A549 (cell line): ENCODE measurements around the gene SYAP1. TPM values are rescaled to one million over a fixed set of nuclear protein-coding genes. Genes with fewer than 3 reads are reported as not detected.
A peak's percentile ranks its signal among the peaks of the same experiment; 100 is the strongest.
"Not testable (repeated sequence)": the region's sequence is repeated elsewhere in the genome, so short reads cannot be mapped to it uniquely, and the experiment has no call there.

ENCODE experiments used
- ATAC-seq, 2 experiments: fragments of 200-7000 bp in 1 of 2; fragments of >200 bp in 1 of 2; cut with Nextera tagmentation in 1 of 2; cut with Tn5 transposase in 1 of 2; 3 replicates each; pipeline versions ENCODE4 v1.8.0 to v1.9.1; 2018 to 2020; ENCODE audit warnings: mild to moderate bottlenecking in 1 of 2, moderate library complexity in 1 of 2
- CTCF ChIA-PET: fragments of 300-600 bp; sonication (Branson Sonifier 250); formaldehyde crosslinking; extraction: SDS; loops from one replicate; lab custom pipeline; 2021; ENCODE audit warnings: antibody characterized with exemption, inconsistent platforms; lab: Yijun Ruan, JAX
- POLR2A ChIA-PET: fragments of 350-600 bp; formaldehyde crosslinking; extraction: SDS; loops from one replicate; lab custom pipeline; 2021; ENCODE audit warnings: antibody characterized with exemption, inconsistent platforms; lab: Yijun Ruan, JAX
- DNase-seq, 2 experiments: peaks; one replicate each; pipeline versions ENCODE4 v3.0.0 to v3.0.0-alpha.2; 2011 to 2016; ENCODE audit warnings: low read depth in 1 of 2, low spot score in 1 of 2
- FAIRE-seq: peaks from 2 replicates; lab custom pipeline; 2011; peaks lifted over from hg19 to GRCh38; lab: Jason Lieb, UNC
- H3K27ac ChIP-seq, 2 experiments: fragments of >200 bp; sonication (Bioruptor Twin); formaldehyde crosslinking; 3 replicates each; pipeline ENCODE4 v1.5.1; 2016 to 2017
- H3K4me1 ChIP-seq: fragments of >200 bp; sonication (Bioruptor Twin); formaldehyde crosslinking; 3 replicates; pipeline ENCODE4 v1.6.1; 2016
- H3K4me2 ChIP-seq: fragments of >200 bp; sonication (Bioruptor Twin); formaldehyde crosslinking; 3 replicates; pipeline ENCODE4 v1.6.1; 2016
- H3K4me3 ChIP-seq: fragments of >200 bp; sonication (Bioruptor Twin); formaldehyde crosslinking; 3 replicates; pipeline ENCODE4 v1.5.1; 2016
- H3K9me3 ChIP-seq: fragments of >200 bp; sonication (Bioruptor Twin); formaldehyde crosslinking; 3 replicates; pipeline ENCODE4 v1.6.1; 2016
- BHLHE40 ChIP-seq: IDR thresholded peaks from 2 replicates; pipeline ENCODE4 v1.6.1; 2012; ENCODE audit warnings: low read depth, low read length, inconsistent platforms
- CBX8 ChIP-seq: fragments of 200-600 bp; sonication (generic); IDR thresholded peaks from 2 replicates; pipeline ENCODE4 v1.6.1; 2016
- CHD4 ChIP-seq: fragments of 200-600 bp; sonication (generic); IDR thresholded peaks from 2 replicates; pipeline ENCODE4 v1.6.1; 2016; ENCODE audit warnings: antibody characterized with exemption, mild to moderate bottlenecking, borderline replicate concordance
- CTCF ChIP-seq: fragments of >200 bp; sonication (Bioruptor Twin); formaldehyde crosslinking; IDR thresholded peaks from 3 replicates; pipeline ENCODE4 v1.5.1; 2016
- FOSL2 ChIP-seq, 2 experiments: fragments of 450-650 bp in 1 of 2; fragments of >200 bp in 1 of 2; sonication (Bioruptor Twin) in 1 of 2; formaldehyde crosslinking; IDR thresholded peaks; 2 replicates each; pipeline versions ENCODE4 v1.5.0 to v1.6.1; 2016 to 2020; ENCODE audit warnings: mild to moderate bottlenecking in 1 of 2, moderate library complexity in 1 of 2
- GATA3 ChIP-seq: IDR thresholded peaks from 2 replicates; pipeline ENCODE4 v1.6.1; 2012; ENCODE audit warnings: borderline replicate concordance
- JUNB ChIP-seq: fragments of >200 bp; sonication (Bioruptor Twin); formaldehyde crosslinking; IDR thresholded peaks from 2 replicates; pipeline ENCODE4 v1.6.1; 2016
- MAFK ChIP-seq: fragments of 450-650 bp; IDR thresholded peaks from 2 replicates; pipeline ENCODE4 v1.6.1; 2014; ENCODE audit not compliant: partially characterized antibody
- NPAS2 ChIP-seq: fragments of 250-450 bp; sonication (Bioruptor Pico); IDR thresholded peaks from 2 replicates; pipeline ENCODE4 v1.8.0; 2022; ENCODE audit warnings: mild to moderate bottlenecking, moderate library complexity, borderline replicate concordance
- PBX3 ChIP-seq: IDR thresholded peaks from 2 replicates; pipeline ENCODE4 v1.6.1; 2012
- PHF8 ChIP-seq: fragments of 200-600 bp; sonication (generic); IDR thresholded peaks from 2 replicates; pipeline ENCODE4 v1.6.1; 2016; ENCODE audit warnings: low read depth, mild to moderate bottlenecking, antibody characterized with exemption, moderate library complexity, borderline replicate concordance
- POLR2A ChIP-seq: IDR thresholded peaks from 2 replicates; pipeline ENCODE4 v1.6.1; 2012; ENCODE audit warnings: mild to moderate bottlenecking, low read length
- POLR2AphosphoS2 ChIP-seq: conservative IDR thresholded peaks from 2 replicates; pipeline ENCODE4 v1.6.1; 2012; ENCODE audit warnings: low read length, improper control_type of control experiment, inconsistent platforms
- RARB ChIP-seq: fragments of 250-450 bp; sonication (Bioruptor Pico); IDR thresholded peaks from 2 replicates; pipeline ENCODE4 v1.8.0; 2021; ENCODE audit warnings: mild to moderate bottlenecking, moderate library complexity
- REST ChIP-seq: fragments of 200-600 bp; sonication (generic); IDR thresholded peaks from 2 replicates; pipeline ENCODE4 v1.6.1; 2016; ENCODE audit warnings: antibody characterized with exemption, mild to moderate bottlenecking, moderate library complexity
- RNF2 ChIP-seq: fragments of 200-600 bp; sonication (generic); IDR thresholded peaks from 2 replicates; pipeline ENCODE4 v1.6.1; 2016; ENCODE audit warnings: low read depth, mild to moderate bottlenecking, antibody characterized with exemption, moderate library complexity, borderline replicate concordance
- SREBF2 ChIP-seq: fragments of 450-650 bp; IDR thresholded peaks from 2 replicates; pipeline ENCODE4 v1.6.1; 2014; ENCODE audit warnings: mild to moderate bottlenecking, moderate library complexity
- ZC3H11A ChIP-seq: fragments of 450-650 bp; IDR thresholded peaks from 2 replicates; pipeline ENCODE4 v1.6.1; 2014; ENCODE audit warnings: antibody characterized with exemption, mild to moderate bottlenecking
- ZFP36 ChIP-seq: fragments of 450-650 bp; IDR thresholded peaks from 2 replicates; pipeline ENCODE4 v1.6.1; 2014; ENCODE audit warnings: borderline replicate concordance; ENCODE audit not compliant: partially characterized antibody
- ZNF302 ChIP-seq: fragments of 250-450 bp; sonication (Bioruptor Pico); IDR thresholded peaks from 2 replicates; pipeline ENCODE4 v1.9.0; 2021; ENCODE audit warnings: inconsistent platforms, mild to moderate bottlenecking, moderate library complexity
- ZSCAN20 ChIP-seq: fragments of 250-450 bp; sonication (Bioruptor Pico); IDR thresholded peaks from 2 replicates; pipeline ENCODE4 v1.8.0; 2022; ENCODE audit warnings: mild to moderate bottlenecking, moderate library complexity
- WGBS: methylation state at CpG from one replicate; pipeline ENCODE4 v1.1.6; 2017; ENCODE audit errors: missing lambda C conversion rate; 5-methylcytosine and 5-hydroxymethylcytosine counted together
- polyA plus RNA-seq, 4 experiments: library from polyadenylated mRNA; depleted of rRNA in 3 of 4; stranded (reverse); fragments of >200 nt; fragmentation: RNase III in 1 of 4; extraction: RNeasy Plus Mini Kit Qiagen cat#74134 plus additional on column Dnase treatment in 1 of 4; gene quantifications; 2 replicates in 3 of 4; 3 replicates in 1 of 4; pipeline ENCODE4 v1.2.3, GENCODE V29; 2011 to 2017

The SYAP1 gene
- polyA plus RNA-seq, 2 of the 4 experiments (the other 2 are of a cell fraction) = 18.9 to 20.9 TPM

GRCh38 chrX:16725072-16725471 is 5.7 kb downstream of the SYAP1 start:
- no peak for FAIRE-seq
- WGBS = 95% methylated on average over 7 of the region's 7 CpGs
- peak overlapping the region in 1 of 2 experiments; percentile 72; a peak in 1 of 6 replicates for H3K27ac ChIP-seq
- DNase-seq = no peak
- ChIA-PET CTCF (no interaction called here), POLR2A (no interaction called here)
- H3K4me3 ChIP-seq = no peak overlapping the region
- peaks cover 53% of the 10 kb centered on the region for H3K4me1 ChIP-seq
- peak overlapping the region; percentile 77 for H3K4me2 ChIP-seq
- TF ChIP-seq NPAS2 = no peak
- TF ChIP-seq REST = no peak
- no peak for TF ChIP-seq SREBF2
- no peak for TF ChIP-seq RNF2
- no peak for TF ChIP-seq MAFK
- no peak for TF ChIP-seq POLR2A
- no peak for TF ChIP-seq POLR2AphosphoS2
- TF ChIP-seq FOSL2 (IDR thresholded peaks at IDR 0.05) = no peak
- no peak for TF ChIP-seq FOSL2 (CRISPR knock-in tag; IDR thresholded peaks at IDR 0.05)
- no peak for TF ChIP-seq PBX3
- TF ChIP-seq ZC3H11A = no peak
- TF ChIP-seq ZNF302 (CRISPR knock-in tag) = no peak
- TF ChIP-seq CHD4 = no peak
- no peak for TF ChIP-seq BHLHE40
- no peak for TF ChIP-seq PHF8
- no peak for ATAC-seq
- H3K9me3 ChIP-seq = no peaks in the 10 kb centered on the region

DNA sequence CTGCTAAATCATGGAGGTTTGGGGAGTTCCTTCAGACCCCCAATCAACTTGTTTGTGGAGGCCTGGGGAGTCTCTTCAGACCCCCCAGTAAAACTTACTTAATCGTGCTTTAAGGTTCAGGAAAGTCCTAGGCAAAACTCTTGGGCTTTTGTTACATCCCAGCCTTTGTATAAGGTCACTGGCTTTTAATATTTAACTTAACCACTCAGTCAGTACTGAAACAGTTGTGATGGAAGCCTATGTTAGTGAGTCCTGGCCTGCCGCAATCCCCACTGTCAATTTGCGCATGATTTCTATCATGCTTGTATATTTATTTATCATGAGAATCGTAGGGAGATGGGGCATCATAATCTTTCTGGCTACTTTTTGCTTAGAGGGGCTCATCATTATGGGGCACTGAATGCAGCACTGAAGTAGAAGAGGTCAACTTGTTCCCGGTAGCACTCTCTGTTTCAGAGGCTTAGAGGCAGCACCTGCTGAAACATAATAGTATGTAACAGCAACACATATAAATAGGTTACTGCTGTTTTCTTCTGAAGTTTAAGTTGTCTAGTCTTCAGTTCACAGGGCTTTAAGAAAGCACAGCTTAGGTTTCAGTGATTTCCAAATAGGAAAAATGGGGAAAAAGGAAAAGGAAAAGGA is 7.1 kb downstream of the SYAP1 start:
- H3K4me3 ChIP-seq, CTCF ChIA-PET, H3K9me3 ChIP-seq, DNase-seq, FAIRE-seq, POLR2A ChIA-PET: not testable (repeated sequence)
- peak overlapping the region; percentile 52 to 72; a peak in 5 of 6 replicates for H3K27ac ChIP-seq
- peak overlapping the region; percentile 77 for H3K4me2 ChIP-seq
- WGBS = 16% methylated on average over 5 of the region's 5 CpGs
- H3K4me1 ChIP-seq = peaks cover 44% of the 10 kb centered on the region
- peak in 1 of 2 experiments; percentile 56; a peak in 3 of 6 replicates for ATAC-seq

DNA sequence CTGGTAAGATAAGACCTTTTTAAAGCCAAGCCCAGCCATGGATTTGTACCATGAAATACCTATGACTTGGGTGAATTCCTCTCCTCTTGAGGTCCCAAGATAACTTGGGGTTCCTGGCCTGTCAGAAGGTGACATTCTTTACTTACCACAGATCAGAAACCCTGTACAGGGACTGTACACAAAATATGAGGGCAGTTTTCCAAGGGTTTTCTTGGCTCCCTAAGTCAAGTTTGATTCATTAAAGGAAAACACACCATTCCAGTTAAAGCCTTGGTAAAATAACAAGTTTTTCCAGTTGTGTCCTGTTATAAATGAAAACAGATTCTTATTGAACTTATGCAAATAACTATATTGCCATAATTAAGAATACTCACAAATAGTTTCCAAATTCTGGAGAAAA is 8.2 kb downstream of the SYAP1 start:
- DNase-seq (no peak), ATAC-seq (no peak), FAIRE-seq (no peak)
- Histone ChIP-seq H3K27ac (no peak overlapping the region), H3K4me3 (no peak overlapping the region), H3K4me2 (no peak overlapping the region), H3K4me1 (peaks cover 33% of the 10 kb centered on the region), H3K9me3 (no peaks in the 10 kb centered on the region)
- ChIA-PET CTCF (no interaction called here), POLR2A (no interaction called here)
- TF ChIP-seq CHD4 (no peak), GATA3 (no peak), RARB (no peak), ZSCAN20 (CRISPR knock-in tag) (no peak), CTCF (no peak), ZFP36 (no peak), REST (no peak), PHF8 (no peak), CBX8 (no peak), ZC3H11A (no peak), PBX3 (no peak), JUNB (no peak), FOSL2 (IDR thresholded peaks at IDR 0.05) (no peak), FOSL2 (CRISPR knock-in tag; IDR thresholded peaks at IDR 0.05) (no peak)
